DLD1 (cell line): ENCODE measurements around the gene EBF3.

Experiments used
- in situ Hi-C: cut with HindIII; loops from 2 replicates; pipeline ENCODE4 v1.10.0; 2017; ENCODE audit warnings: low sequenced_read_pairs

The EBF3 gene

DNA sequence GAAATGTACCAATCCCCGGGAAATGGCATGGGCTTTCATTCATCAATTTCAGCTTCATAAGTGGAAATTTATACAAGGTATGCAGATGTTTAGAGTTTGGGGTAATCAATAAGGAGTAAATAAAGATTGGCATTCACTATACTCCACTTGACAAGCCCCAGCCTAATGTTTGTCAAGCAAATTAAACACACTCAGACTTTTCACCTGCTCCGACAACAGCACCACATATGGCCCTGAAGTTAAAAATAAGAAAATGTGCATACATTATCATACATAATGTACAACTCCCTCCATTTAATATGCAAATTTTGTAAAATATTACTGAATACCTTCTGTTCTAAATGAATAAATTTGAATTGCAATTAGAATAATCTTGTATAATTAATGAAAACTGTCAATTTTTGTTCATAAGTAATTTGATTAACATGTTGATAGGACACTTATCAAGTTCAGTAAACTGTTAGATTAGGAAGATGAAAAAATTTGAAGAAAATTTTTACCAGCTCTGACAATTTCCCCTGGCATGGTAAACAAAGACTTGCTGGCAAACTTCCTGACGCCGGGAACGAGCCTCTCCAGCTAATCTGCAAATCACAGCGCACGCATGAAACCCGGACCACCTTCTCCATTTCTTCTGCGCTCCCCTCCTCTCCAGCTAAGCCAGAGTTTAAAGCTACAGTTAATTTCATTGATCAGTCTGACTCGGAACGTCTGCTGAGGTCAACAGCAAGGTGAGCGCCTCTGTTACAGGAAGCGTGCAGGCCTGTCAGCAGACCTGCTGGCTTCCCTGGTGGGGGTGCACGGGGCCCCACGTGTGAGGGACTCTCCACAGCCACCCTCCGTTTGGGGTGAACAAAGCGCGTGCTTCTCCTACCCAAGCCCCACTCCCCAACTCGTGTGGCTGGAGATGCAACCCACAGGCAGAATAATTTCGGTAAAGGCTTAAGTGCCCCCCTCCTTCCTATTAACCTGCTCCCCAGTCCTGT, 70.7 kb downstream of the EBF3 start:
- in situ Hi-C loops, result no loop called here

DNA sequence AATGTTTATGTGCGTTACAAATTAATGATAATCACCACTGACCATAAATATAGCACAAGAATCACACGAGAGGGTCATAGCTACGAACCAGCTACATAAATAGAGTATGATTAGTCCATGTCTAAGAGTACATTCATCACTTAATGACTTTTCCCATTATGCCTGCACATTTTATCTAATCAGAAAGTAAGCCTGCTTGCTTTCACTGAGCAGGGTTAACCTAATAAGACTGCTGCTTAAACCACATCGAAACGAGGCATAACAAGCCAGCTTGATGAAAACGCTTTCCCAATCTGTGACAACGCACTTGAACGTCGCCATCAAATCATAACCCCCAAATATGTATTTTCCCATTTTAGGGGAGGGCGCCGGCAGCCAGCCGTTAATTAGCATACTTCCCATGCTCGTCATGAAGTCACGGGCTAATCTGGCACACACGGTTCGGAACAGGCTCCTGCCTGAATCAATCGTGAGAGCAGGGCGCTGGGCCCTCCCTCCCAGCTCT, 71.5 kb downstream of the EBF3 start:
- in situ Hi-C loops, result no loop called here

DNA sequence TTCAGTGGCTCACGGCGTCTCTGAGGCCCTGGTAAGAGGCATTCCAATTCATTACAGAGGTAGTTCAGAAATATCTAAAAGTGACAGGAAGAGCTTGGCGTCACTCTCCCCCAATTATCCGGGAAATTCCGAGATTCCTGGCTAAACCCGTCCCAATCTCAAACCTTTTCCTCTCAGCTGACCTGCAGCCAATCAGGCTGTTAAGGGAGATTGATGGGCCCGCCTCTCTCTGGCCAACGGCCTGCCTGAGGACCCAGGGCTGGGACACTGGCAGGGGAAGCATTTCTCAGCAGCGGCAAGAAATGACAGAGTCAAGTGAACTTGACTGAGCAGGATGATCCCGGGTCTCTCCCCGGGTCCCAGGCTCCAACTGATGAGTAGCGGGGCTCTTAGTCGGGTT, 72.3 kb downstream of the EBF3 start:
- in situ Hi-C loops, result no loop called here

DNA sequence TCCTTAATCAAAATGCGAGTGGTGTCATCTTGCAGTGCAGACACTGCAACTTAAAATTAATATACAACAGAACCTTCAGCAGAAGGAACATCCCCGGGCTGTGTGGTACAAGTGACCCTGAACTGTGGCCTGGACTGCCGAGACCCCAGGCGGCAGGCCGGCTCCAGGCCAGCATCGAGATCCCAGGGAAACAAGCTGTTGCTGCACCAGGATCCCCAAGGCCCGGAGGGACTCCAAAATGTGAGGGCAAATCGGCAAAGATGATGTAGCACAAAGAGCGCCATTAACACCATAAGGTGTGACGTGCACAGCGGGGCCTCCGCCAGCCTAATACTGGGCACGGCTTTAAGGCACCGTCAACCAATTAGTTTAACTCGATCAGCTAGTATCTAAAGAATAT, 73.9 kb downstream of the EBF3 start:
- in situ Hi-C loops, result no loop called here

- in situ Hi-C loops, result no loop called here
Observed at GRCh38 chr10:129888784-129889616, 75.1 kb downstream of the EBF3 start.

DNA sequence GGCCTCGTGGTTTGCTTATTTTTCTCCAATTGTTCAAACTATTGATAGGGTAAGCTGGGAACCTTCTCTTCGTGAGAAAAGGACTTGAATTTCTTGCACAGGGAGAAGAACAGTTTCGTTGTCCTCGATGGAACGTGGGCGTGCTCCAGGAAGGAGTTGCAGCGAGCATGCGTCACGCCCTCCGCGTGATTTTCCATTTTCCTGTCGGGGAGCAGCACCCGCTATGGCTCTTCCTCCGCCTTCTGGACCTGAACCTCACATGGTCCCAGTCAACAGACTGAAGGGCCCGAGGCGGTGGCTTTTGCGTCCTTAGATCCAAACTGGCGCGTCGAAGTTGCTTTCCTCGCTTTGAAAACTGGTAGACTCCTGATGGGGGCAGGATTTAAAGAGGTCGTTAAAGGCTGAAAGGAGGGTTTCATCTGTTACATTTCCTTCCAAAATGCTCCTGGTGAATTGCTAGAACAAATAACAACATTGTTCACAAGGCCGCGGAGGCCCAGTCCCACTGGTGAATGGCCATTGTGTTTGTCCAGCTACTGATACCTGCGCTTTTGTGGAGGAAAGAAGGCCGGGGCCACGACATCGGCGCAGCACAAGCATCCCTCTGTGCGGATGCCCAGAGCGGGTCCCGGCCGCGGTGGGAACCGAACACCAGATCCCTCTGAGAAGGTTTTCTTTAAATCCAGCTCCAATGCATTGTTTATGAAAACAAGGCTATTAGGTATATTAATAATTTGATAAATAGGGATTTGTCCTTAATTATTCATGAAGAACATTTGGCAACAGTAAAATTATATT, 75.9 kb downstream of the EBF3 start:
- in situ Hi-C loops, result no loop called here

DNA sequence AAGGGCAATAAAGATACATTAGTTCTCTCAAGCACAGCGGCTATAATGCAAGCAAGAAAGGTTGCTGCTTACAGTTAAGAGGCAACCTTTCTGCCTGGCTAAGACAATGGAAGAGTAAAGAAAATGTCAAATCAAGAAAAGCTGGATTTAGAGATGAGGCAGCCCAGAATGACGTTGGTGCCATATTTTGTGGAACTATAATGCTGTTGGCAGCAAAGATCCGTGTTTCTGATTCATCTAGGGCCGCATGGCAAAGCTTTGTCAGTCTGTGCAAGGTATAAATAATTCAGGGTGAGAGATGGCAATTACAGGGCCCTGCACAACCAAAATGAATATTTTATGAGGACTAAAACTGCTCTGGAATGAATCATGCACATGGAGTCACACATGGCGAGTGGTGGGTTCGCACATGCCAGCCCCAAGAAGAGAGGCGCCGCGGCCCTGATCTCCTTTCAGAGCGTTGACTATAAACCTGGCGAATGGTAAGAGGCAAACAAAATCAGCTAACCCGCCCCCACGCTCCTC, 76.6 kb downstream of the EBF3 start:
- in situ Hi-C loops, result no loop called here

DNA sequence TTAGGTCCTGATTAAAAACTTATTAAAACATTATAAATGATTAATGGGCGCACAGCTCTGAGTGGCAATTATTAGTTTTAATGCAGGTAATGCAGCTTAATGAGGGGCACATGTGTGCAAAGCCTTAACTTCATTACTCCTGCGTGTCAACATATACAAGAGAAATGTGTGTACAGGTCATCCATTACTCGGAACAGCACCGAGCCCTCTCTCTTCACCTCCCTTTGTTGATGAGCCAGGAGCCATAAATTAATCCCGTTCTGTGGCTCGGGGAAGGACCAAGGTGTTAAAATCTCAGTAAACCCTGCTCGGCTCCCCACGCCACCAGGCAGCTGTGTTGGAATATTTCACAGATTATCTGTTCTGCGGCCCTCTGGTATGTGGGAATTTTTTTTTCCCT, 77.8 kb downstream of the EBF3 start:
- in situ Hi-C loops, result no loop called here

DNA sequence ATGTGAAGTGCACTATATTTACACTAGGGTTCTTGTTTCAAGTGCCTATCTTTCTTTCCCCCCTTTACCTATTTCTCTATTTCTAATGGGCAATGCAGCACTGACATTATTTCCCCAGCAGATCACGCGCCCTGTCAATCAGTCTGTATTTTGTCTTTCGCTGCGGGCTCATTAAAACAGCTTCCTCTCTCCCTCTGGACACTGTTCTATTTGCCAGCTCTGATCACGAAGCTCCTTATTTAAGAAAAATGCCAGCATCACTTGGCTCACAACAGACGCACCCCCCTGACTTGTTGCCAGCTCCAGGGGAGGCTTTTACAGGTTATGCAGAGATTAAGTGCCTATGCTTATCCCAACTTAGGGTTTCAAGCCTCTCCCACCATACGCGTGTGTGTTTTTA, 78.5 kb downstream of the EBF3 start:
- in situ Hi-C loops, result no loop called here

GRCh38 chr10:129884398-129885078, 79.5 kb downstream of the EBF3 start:
- in situ Hi-C loops, result no loop called here

DNA sequence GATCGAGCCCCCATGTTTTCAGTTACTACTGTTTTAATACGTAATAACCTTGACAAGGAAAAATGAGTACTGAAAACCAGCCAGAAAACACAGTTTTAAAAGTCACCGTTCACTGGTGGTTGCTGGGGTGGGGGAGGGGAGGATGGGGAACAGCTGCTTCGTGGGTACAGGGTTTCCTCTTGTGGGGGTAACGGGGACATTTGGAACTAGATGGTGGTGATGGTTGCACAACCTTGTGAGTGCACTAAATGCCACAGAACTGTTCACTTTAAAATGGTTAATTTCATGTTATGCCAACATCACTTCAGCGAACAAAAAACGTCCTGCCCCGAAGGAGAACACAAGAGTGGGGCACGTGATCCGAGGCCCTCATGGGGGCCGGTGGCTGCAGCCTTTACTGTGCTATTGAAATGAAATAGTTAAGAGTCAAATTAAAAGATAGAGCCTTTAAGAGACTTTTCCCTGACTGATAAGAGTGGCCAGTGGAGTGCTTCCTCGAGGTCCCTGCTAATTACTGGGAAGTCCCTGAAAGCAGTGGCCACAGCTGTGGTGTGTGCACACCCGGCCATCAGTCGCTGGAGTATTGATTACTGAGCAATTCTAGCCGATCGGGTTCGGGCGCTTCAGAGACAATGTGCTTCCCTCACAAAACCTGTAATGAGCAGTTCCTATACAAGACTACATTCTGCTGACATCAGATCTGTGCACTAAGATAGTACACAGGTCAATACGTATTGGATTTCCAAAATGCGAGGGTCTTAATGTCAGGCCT, 80.3 kb downstream of the EBF3 start:
- in situ Hi-C loops, result no loop called here

- in situ Hi-C loops, result no loop called here
Observed at GRCh38 chr10:129883029-129883428, 81.0 kb downstream of the EBF3 start.

DNA sequence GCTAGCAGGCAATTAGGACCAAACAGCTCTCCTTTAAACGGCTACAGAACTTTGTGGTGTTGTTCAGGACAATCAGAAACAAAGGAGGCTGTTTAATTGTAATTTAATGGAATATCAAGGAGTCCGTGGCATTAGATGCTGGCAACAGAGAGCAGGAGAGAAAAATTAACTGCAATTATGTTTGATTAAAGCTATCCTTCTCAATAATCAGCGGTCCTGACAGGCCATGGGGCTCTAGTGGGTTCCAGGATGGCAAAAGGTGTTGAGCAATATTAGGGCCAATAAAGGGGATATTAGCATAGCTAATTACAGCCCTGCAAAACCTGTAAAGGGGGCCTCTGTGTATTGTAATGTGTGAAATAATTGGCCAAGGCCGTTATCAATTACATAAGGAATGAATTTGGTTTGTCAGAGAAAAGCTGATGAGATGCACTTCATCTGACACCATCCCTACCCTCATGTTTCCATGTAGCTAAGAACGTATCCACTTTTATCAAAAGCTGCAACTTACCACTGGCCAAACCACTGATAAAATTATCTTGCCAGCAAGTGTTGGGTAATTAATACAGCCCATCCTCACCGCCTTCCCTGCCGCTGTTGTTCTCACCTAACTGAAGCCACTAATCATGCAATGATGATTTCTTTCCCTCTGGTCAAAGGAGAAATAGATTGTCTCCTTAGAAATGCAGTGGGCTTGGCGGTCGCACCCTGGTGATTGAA, 81.6 kb downstream of the EBF3 start:
- in situ Hi-C loops, result no loop called here

- in situ Hi-C loops, result no loop called here
Observed at GRCh38 chr10:129881641-129882040, 82.4 kb downstream of the EBF3 start.

GRCh38 chr10:129880191-129880870, 83.7 kb downstream of the EBF3 start:
- in situ Hi-C loops, result no loop called here

GRCh38 chr10:129879655-129880054, 84.4 kb downstream of the EBF3 start:
- in situ Hi-C loops, result no loop called here

- in situ Hi-C loops, result no loop called here
Observed at GRCh38 chr10:129878835-129879234, 85.2 kb downstream of the EBF3 start.

DNA sequence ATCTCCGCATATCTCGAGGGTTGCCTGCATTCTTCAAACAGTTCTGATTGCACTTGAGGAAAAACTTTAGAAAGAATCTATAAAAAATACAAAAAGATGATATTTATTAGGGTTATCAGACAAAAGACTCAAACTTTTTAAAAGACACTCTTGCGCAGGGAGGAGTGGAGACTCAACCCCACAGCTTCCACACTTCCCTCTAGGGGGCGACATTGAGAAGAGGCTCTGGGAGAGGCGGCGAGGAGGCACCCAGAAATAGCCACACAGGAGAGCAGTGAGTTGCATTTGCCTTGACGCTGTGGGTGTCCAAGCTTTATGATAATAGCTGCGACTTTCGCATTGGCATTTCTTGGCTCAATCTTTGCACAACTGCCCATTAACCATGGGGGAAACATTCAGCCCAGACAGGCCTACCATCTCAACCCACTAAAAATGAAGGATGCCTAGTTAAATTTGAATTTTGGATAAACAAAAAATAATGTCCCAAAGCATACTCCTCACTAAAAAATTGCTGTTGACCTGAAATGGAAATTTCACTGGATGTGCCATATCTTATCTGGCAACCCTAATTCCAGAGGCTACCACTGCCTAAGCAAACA, 86.2 kb downstream of the EBF3 start:
- in situ Hi-C loops, result no loop called here
